Immature natural killer cell (primary cell): ENCODE measurements around the gene GALNT11. TPM values are rescaled to one million over a fixed set of nuclear protein-coding genes. Genes with fewer than 3 reads are reported as not detected.
A peak's percentile ranks its signal among the peaks of the same experiment; 100 is the strongest.

Experiments
- DNase-seq, 3 donors: peaks; one replicate each; pipeline ENCODE4 v3.0.0; 2022; ENCODE audit warnings: mixed read lengths in 1 of 3
- H3K27ac Mint-ChIP-seq, 6 donors: one replicate each; pipeline ENCODE4 v1.8.0; 2020; ENCODE audit warnings: mixed read lengths in 6 of 6, mild to moderate bottlenecking in 5 of 6, inconsistent platforms in 4 of 6, moderate library complexity in 3 of 6
- H3K27me3 Mint-ChIP-seq, 3 donors: one replicate each; pipeline ENCODE4 v1.8.0; 2020 to 2021; ENCODE audit warnings: low read depth in 3 of 3, mild to moderate bottlenecking in 3 of 3, mixed read lengths in 3 of 3, moderate library complexity in 3 of 3, inconsistent platforms in 1 of 3
- H3K36me3 Mint-ChIP-seq, 3 donors: one replicate each; pipeline ENCODE4 v1.8.0; 2020; ENCODE audit warnings: mixed read lengths in 3 of 3, inconsistent platforms in 2 of 3, mild to moderate bottlenecking in 2 of 3
- H3K4me1 Mint-ChIP-seq, 2 donors: one replicate each; pipeline ENCODE4 v1.8.0; 2020; ENCODE audit warnings: inconsistent platforms in 2 of 2, mild to moderate bottlenecking in 2 of 2, mixed read lengths in 2 of 2, moderate library complexity in 1 of 2
- H3K4me3 Mint-ChIP-seq, 5 donors: one replicate each; pipeline ENCODE4 v1.8.0; 2020; ENCODE audit warnings: mild to moderate bottlenecking in 5 of 5, mixed read lengths in 5 of 5, inconsistent platforms in 3 of 5, moderate library complexity in 3 of 5
- H3K9me3 Mint-ChIP-seq, 6 donors: one replicate each; pipeline ENCODE4 v1.8.0; 2020; ENCODE audit warnings: mild to moderate bottlenecking in 6 of 6, mixed read lengths in 6 of 6, inconsistent platforms in 4 of 6, moderate library complexity in 3 of 6
- polyA plus RNA-seq, 3 donors: library from polyadenylated mRNA; unstranded; fragments of 300-500 nt; fragmentation: Illumina TruSeq; gene quantifications; one replicate each; pipeline ENCODE4 v1.2.3, GENCODE V29; 2021

The GALNT11 gene
- polyA plus RNA-seq: 10 to 100 TPM; 59.2 to 86.2 (median 63.3) TPM

- H3K4me1 Mint-ChIP-seq: peaks cover 45 to 52% of the 10 kb centered on the region in 2 donors
- H3K4me3 Mint-ChIP-seq: peak within 1 kb of the TSS; percentile 89 to 95 (median 92)
- H3K36me3 Mint-ChIP-seq: peaks cover 0 to 3% (median 3%) of the 10 kb centered on the region in 3 donors
- peak; percentile 95 to 96 (median 95) for DNase-seq
- peak within 1 kb of the TSS; percentile 92 to 99 (median 96) for H3K27ac Mint-ChIP-seq
- no peaks in the 10 kb centered on the region for H3K9me3 Mint-ChIP-seq
- H3K27me3 Mint-ChIP-seq: peaks cover 14 to 21% (median 19%) of the 10 kb centered on the region in 3 donors
Measured at GRCh38 chr7:152025077-152025936, at the start of gene GALNT11. Gene GALNT11 (plus strand): TSS chr7:152025674. CDS start chr7:152094228, 68,554 bp downstream.

- no peak for DNase-seq
- H3K9me3 Mint-ChIP-seq: peaks cover 0 to 1% (median 0%) of the 10 kb centered on the region in 6 donors
- H3K4me1 Mint-ChIP-seq: no peaks in the 10 kb centered on the region
- H3K36me3 Mint-ChIP-seq: peaks cover 0 to 4% (median 0%) of the 10 kb centered on the region in 3 donors
- H3K27ac Mint-ChIP-seq: no peak overlapping the region
- peaks cover 2 to 5% (median 4%) of the 10 kb centered on the region in 3 donors for H3K27me3 Mint-ChIP-seq
- no peak overlapping the region for H3K4me3 Mint-ChIP-seq
Measured at GRCh38 chr7:151978616-151979015, 46.9 kb upstream of the GALNT11 start.

GRCh38 chr7:151981223-151981622 lies 44.3 kb upstream of the GALNT11 start:
- Mint-ChIP-seq H3K27ac (no peak overlapping the region), H3K4me1 (no peaks in the 10 kb centered on the region), H3K9me3 (peaks cover 0 to 1% (median 0%) of the 10 kb centered on the region in 6 donors), H3K4me3 (no peak overlapping the region), H3K36me3 (no peaks in the 10 kb centered on the region), H3K27me3 (peaks cover 1 to 5% (median 2%) of the 10 kb centered on the region in 3 donors)
- no peak for DNase-seq

- H3K9me3 Mint-ChIP-seq: peaks cover 0 to 1% (median 0%) of the 10 kb centered on the region in 6 donors
- H3K27me3 Mint-ChIP-seq: peaks cover 0 to 5% (median under 1%) of the 10 kb centered on the region in 3 donors
- no peak overlapping the region for H3K27ac Mint-ChIP-seq
- no peak overlapping the region for H3K4me3 Mint-ChIP-seq
- H3K4me1 Mint-ChIP-seq: no peaks in the 10 kb centered on the region
- H3K36me3 Mint-ChIP-seq: no peaks in the 10 kb centered on the region
- DNase-seq: no peak
Measured at GRCh38 chr7:151982806-151983205, 42.7 kb upstream of the GALNT11 start.

GRCh38 chr7:151984612-151985011 lies 40.9 kb upstream of the GALNT11 start:
- Mint-ChIP-seq H3K27ac (no peak overlapping the region), H3K27me3 (peaks cover 0 to 5% (median 0%) of the 10 kb centered on the region in 3 donors)

GRCh38 chr7:151987748-151988529 lies 37.5 kb upstream of the GALNT11 start:
- Mint-ChIP-seq H3K27me3 (peaks cover 0 to 5% (median 0%) of the 10 kb centered on the region in 3 donors), H3K27ac (no peak overlapping the region), H3K4me3 (no peak overlapping the region)

More at GRCh38 chr7:151984612-151985011, 40.9 kb upstream of the GALNT11 start:
- no peaks in the 10 kb centered on the region for H3K36me3 Mint-ChIP-seq
- peaks cover 0 to 1% (median 0%) of the 10 kb centered on the region in 6 donors for H3K9me3 Mint-ChIP-seq
- H3K4me1 Mint-ChIP-seq: no peaks in the 10 kb centered on the region
- no peak for DNase-seq
- H3K4me3 Mint-ChIP-seq: no peak overlapping the region

GRCh38 chr7:151992375-151992774 lies 33.1 kb upstream of the GALNT11 start:
- H3K4me3 Mint-ChIP-seq: no peak overlapping the region
- H3K27me3 Mint-ChIP-seq: peaks cover 0 to 11% (median 7%) of the 10 kb centered on the region in 3 donors
- peaks cover 0 to 2% (median 0%) of the 10 kb centered on the region in 6 donors for H3K9me3 Mint-ChIP-seq
- H3K4me1 Mint-ChIP-seq: peaks cover 2 to 6% of the 10 kb centered on the region in 2 donors
- H3K36me3 Mint-ChIP-seq: no peaks in the 10 kb centered on the region
- peak; percentile 27 to 44 (median 37) for DNase-seq
- H3K27ac Mint-ChIP-seq: no peak overlapping the region

More at GRCh38 chr7:151987748-151988529, 37.5 kb upstream of the GALNT11 start:
- no peak for DNase-seq
- Mint-ChIP-seq H3K36me3 (no peaks in the 10 kb centered on the region), H3K4me1 (peaks cover 2 to 6% of the 10 kb centered on the region in 2 donors), H3K9me3 (peaks cover 0 to 1% (median 0%) of the 10 kb centered on the region in 6 donors)

- Mint-ChIP-seq H3K9me3 (peaks cover 0 to 2% (median 0%) of the 10 kb centered on the region in 6 donors), H3K27ac (no peak overlapping the region), H3K27me3 (peaks cover 4 to 16% (median 7%) of the 10 kb centered on the region in 3 donors), H3K36me3 (no peaks in the 10 kb centered on the region), H3K4me1 (peaks cover 2 to 6% of the 10 kb centered on the region in 2 donors), H3K4me3 (no peak overlapping the region)
- no peak for DNase-seq
Measured at GRCh38 chr7:151993977-151994676, 31.3 kb upstream of the GALNT11 start.

- Mint-ChIP-seq H3K27ac (no peak overlapping the region), H3K4me3 (no peak overlapping the region), H3K27me3 (peaks cover 3 to 17% (median 10%) of the 10 kb centered on the region in 3 donors), H3K4me1 (no peaks in the 10 kb centered on the region), H3K36me3 (no peaks in the 10 kb centered on the region), H3K9me3 (no peaks in the 10 kb centered on the region)
- DNase-seq: no peak
Measured at GRCh38 chr7:151999424-152000090, 25.9 kb upstream of the GALNT11 start.

GRCh38 chr7:152000191-152000590 lies 25.3 kb upstream of the GALNT11 start:
- no peak overlapping the region for H3K27ac Mint-ChIP-seq
- DNase-seq: no peak
- no peak overlapping the region for H3K4me3 Mint-ChIP-seq
- H3K4me1 Mint-ChIP-seq: no peaks in the 10 kb centered on the region
- H3K9me3 Mint-ChIP-seq: no peaks in the 10 kb centered on the region
- H3K36me3 Mint-ChIP-seq: no peaks in the 10 kb centered on the region
- H3K27me3 Mint-ChIP-seq: peaks cover 5 to 17% (median 10%) of the 10 kb centered on the region in 3 donors

- Mint-ChIP-seq H3K4me3 (no peak overlapping the region), H3K27me3 (peaks cover 4 to 8% (median 6%) of the 10 kb centered on the region in 3 donors), H3K36me3 (no peaks in the 10 kb centered on the region), H3K27ac (no peak overlapping the region), H3K4me1 (no peaks in the 10 kb centered on the region), H3K9me3 (no peaks in the 10 kb centered on the region)
- DNase-seq: no peak
Measured at GRCh38 chr7:152006336-152006735, 19.1 kb upstream of the GALNT11 start.

- Mint-ChIP-seq H3K27ac (no peak overlapping the region), H3K36me3 (peaks cover 0 to 4% (median 0%) of the 10 kb centered on the region in 3 donors), H3K27me3 (peaks cover 0 to 3% (median 2%) of the 10 kb centered on the region in 3 donors), H3K4me3 (no peak overlapping the region), H3K4me1 (no peaks in the 10 kb centered on the region), H3K9me3 (no peaks in the 10 kb centered on the region)
- DNase-seq: no peak
Measured at GRCh38 chr7:152011860-152012259, 13.6 kb upstream of the GALNT11 start.

- H3K4me3 Mint-ChIP-seq: no peak overlapping the region
- peaks cover 0 to 3% (median 2%) of the 10 kb centered on the region in 3 donors for H3K27me3 Mint-ChIP-seq
- H3K9me3 Mint-ChIP-seq: no peaks in the 10 kb centered on the region
- H3K4me1 Mint-ChIP-seq: no peaks in the 10 kb centered on the region
- H3K36me3 Mint-ChIP-seq: peaks cover 0 to 4% (median 0%) of the 10 kb centered on the region in 3 donors
- no peak for DNase-seq
- H3K27ac Mint-ChIP-seq: no peak overlapping the region
Measured at GRCh38 chr7:152013230-152013629, 12.2 kb upstream of the GALNT11 start.
